AG09319 (cell line): ENCODE data around the gene PAFAH2.
"Not testable (repeated sequence)": the region's sequence is repeated elsewhere in the genome, so short reads cannot be mapped to it uniquely, and the experiment has no call there.

Experiments
- DNase-seq: peaks from one replicate; pipeline ENCODE4 v3.0.0-alpha.2; 2010; ENCODE audit warnings: low read depth; ENCODE audit errors: extremely low read depth
- TF ChIP-seq, protein P1 (sequence below): IDR thresholded peaks from 2 replicates; pipeline ENCODE4 v1.5.1; 2011; ENCODE audit warnings: low read depth, mild to moderate bottlenecking, inconsistent platforms, low read length, moderate library complexity

PAFAH2 gene

GRCh38 chr1:25933479-25934365 lies 64.1 kb downstream of the PAFAH2 start:
- TF ChIP-seq, protein P1, sequence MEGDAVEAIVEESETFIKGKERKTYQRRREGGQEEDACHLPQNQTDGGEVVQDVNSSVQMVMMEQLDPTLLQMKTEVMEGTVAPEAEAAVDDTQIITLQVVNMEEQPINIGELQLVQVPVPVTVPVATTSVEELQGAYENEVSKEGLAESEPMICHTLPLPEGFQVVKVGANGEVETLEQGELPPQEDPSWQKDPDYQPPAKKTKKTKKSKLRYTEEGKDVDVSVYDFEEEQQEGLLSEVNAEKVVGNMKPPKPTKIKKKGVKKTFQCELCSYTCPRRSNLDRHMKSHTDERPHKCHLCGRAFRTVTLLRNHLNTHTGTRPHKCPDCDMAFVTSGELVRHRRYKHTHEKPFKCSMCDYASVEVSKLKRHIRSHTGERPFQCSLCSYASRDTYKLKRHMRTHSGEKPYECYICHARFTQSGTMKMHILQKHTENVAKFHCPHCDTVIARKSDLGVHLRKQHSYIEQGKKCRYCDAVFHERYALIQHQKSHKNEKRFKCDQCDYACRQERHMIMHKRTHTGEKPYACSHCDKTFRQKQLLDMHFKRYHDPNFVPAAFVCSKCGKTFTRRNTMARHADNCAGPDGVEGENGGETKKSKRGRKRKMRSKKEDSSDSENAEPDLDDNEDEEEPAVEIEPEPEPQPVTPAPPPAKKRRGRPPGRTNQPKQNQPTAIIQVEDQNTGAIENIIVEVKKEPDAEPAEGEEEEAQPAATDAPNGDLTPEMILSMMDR, result no peak
- no peak for DNase-seq

DNA sequence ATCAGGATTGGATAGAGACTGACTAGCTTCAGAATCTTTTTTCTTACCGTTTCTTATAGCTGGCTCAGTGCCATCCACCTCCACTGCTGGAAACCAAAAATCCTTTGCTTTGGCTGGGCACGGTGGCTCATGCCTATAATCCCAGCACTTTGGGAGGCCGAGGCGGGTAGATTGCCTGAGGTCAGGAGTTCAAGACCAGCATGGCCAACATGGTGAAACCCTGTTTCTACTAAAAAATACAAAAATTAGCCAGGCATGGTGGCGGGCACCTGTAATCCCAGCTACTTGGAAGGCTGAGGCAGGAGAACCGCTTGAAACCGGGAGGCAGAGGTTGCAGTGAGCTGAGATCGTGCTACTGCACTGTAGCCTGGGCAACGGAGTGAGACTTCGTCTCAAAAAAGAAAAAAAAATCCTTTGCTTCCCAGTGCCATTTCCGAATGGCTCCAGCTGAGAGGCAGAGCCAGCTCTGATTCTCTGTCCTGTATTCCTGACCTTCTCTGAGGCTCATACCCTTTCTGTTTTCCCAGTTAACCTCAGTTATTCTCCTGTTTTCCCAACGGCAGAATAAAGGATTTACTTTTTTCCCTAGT lies 65.0 kb downstream of the PAFAH2 start:
- DNase-seq, result not testable (repeated sequence)

GRCh38 chr1:25932321-25932720 lies 65.5 kb downstream of the PAFAH2 start:
- DNase-seq, result no peak
- TF ChIP-seq, protein P1, result no peak

- TF ChIP-seq, protein P1, result no peak
- no peak for DNase-seq
Measured at GRCh38 chr1:25929016-25929415, 68.8 kb downstream of the PAFAH2 start.

DNA sequence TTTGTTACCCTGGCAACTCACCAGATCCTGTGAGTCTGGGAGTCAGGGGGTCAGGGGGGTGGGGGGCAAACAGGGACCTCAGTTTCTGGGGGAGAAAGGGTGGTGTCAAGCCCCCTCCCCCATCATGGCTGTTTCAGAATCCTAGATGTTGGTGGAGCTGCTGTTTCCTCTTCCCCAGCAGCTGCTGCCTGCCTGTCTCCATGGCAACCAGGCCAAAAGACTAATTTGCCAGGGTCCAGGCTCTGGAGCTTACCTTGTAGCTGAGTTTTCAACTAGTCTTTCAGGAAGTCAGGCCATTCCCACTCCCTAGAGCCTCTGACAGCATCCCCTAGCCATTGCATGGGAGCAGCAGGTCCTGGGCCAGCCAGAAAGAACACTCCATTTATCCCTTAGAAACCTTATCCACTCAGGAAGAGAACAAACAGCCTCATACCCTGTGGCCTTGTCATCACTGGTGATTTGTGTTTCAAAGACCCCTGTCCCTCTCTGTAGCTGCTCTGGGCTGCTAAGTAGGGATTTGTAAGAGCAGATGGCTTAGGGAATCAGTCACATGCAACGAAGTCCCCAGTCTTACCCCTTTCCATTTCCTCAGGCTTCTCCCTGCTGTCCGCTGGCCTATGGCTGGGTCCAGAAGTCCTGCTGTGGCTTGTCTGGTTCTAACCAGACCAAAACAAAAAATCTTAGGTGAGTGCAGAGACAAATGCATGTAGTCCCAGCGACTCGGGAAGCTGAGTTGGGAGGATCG lies 70.2 kb downstream of the PAFAH2 start:
- DNase-seq, result no peak
- TF ChIP-seq, protein P1, result no peak

- TF ChIP-seq, protein P1, result no peak
Measured at GRCh38 chr1:25926731-25927496, 70.9 kb downstream of the PAFAH2 start.

GRCh38 chr1:25924454-25924853 lies 73.4 kb downstream of the PAFAH2 start:
- TF ChIP-seq, protein P1, result no peak
- DNase-seq, result no peak

More at GRCh38 chr1:25926731-25927496, 70.9 kb downstream of the PAFAH2 start:
- DNase-seq, result no peak
